Heart left ventricle (tissue), 13 donors: ENCODE measurements around the gene PTPRK.

ENCODE experiments used
- CTCF ChIP-seq, 12 donors: fragments of 200-600 bp; sonication (generic) in 4 of 12; IDR thresholded peaks; one replicate each; pipeline versions ENCODE4 v1.5.0 to v1.8.0; 2018 to 2022; ENCODE audit warnings: antibody characterized with exemption in 12 of 12, mild to moderate bottlenecking in 5 of 12
- POLR2A ChIP-seq, 2 donors: fragments of 450-650 bp; IDR thresholded peaks; one replicate each; pipeline ENCODE4 v1.6.1; 2017; ENCODE audit warnings: antibody characterized with exemption in 2 of 2, mild to moderate bottlenecking in 2 of 2, moderate library complexity in 2 of 2
- donor health status: ischemic (EF 13 %, LVEDD 7.1; RV severe dilation, severe dysfunction).
- donor health status: DM: no; HTN: yes; CAD: no.
- donor health status: DM: no; HTN: no; CAD: no.
- donor health status: ischemic (EF 25% LVEDD 6.9; RV normal size, moderate dysfunction).
- donor health status: ischemic (EF 25% LVEDD 5.7; RV mildly dilated, moderate dysfunction).
- donor health status: ischemic (EF 35%, LVEDD 5.7; RV mildly dilated, moderate dysfunction).
- donor health status: nonischemic (EF 11% LVEDD 7.7; RV severe dilation, severe dysfunction).
- donor health status: DM: yes; HTN: yes; CAD: no.
- donor health status: PGD.
- donor health status: ischemic (EF 29% LVEDD 5.4; RV normal size, mild dysfunction).
- donor health status: nonischemic (EF 23%, LVEDD 6.1; RV moderate dilation, normal function).

GRCh38 chr6:127972815-127973214, 547.6 kb downstream of the PTPRK start:
- TF ChIP-seq CTCF (IDR thresholded peaks at IDR 0.05) (no peak), POLR2A (IDR thresholded peaks at IDR 0.05) (no peak)
